Thyroid gland (tissue), 4 donors: ENCODE data around the gene SNIP1. TPM values are rescaled to one million over a fixed set of nuclear protein-coding genes. Genes with fewer than 3 reads are reported as not detected.
"Not testable (repeated sequence)": the region's sequence is repeated elsewhere in the genome, so short reads cannot be mapped to it uniquely, and the experiment has no call there.

Experiments
- DNase-seq, 2 donors: peaks; one replicate each; pipeline ENCODE4 v3.0.0-alpha.2; 2019
- H3K27ac ChIP-seq, 3 donors: fragments of 200-600 bp; sonication (generic); 1 replicate in 2 of 3; 2 replicates in 1 of 3; pipeline ENCODE4 v1.5.1; 2016 to 2019; ENCODE audit warnings: mild to moderate bottlenecking in 1 of 3, moderate library complexity in 1 of 3
- H3K27me3 ChIP-seq: fragments of 200-600 bp; sonication (generic); one replicate; pipeline ENCODE4 v1.5.1; 2019
- H3K36me3 ChIP-seq, 2 donors: fragments of 200-600 bp; sonication (generic); one replicate each; pipeline ENCODE4 v1.5.1; 2016 to 2019
- H3K4me1 ChIP-seq, 2 donors: fragments of 200-600 bp; sonication (generic); one replicate each; pipeline ENCODE4 v1.5.1; 2017 to 2019
- H3K4me3 ChIP-seq, 3 donors: fragments of 200-600 bp; sonication (generic); replicated peaks in 1 of 3; 1 replicate in 2 of 3; 2 replicates in 1 of 3; pipeline ENCODE4 v1.5.1; 2016; ENCODE audit warnings: mild to moderate bottlenecking in 1 of 3
- H3K9me3 ChIP-seq: fragments of 200-600 bp; sonication (generic); one replicate; pipeline ENCODE4 v1.5.1; 2017
- POLR2A ChIP-seq, 2 donors: fragments of 450-650 bp; IDR thresholded peaks; one replicate each; pipeline ENCODE4 v1.6.1; 2017; ENCODE audit warnings: antibody characterized with exemption in 2 of 2, mild to moderate bottlenecking in 2 of 2, moderate library complexity in 1 of 2
- WGBS, 2 donors: methylation state at CpG; one replicate each; pipeline ENCODE4 v1.1.5; 2017; 5-methylcytosine and 5-hydroxymethylcytosine counted together
- intact Hi-C: fragments of 100-400 bp; cut with DNase I; formaldehyde crosslinking; loops from one replicate; pipeline ENCODE4 v1.15.1; 2023
- total RNA-seq, 4 donors: library from RNA; depleted of rRNA; stranded (reverse); fragments of >200 nt; gene quantifications; one replicate each; pipeline ENCODE4 v1.2.3, GENCODE V29; 2016
- TF ChIP-seq, protein P1 (sequence below), 6 experiments: fragments of 200-600 bp in 3 of 6; fragments of 450-650 bp in 3 of 6; sonication (generic) in 3 of 6; IDR thresholded peaks; one replicate each; pipeline ENCODE4 v1.5.1; 2016 to 2019; ENCODE audit warnings: antibody characterized with exemption in 6 of 6, mild to moderate bottlenecking in 2 of 6, inconsistent platforms in 1 of 6, moderate library complexity in 1 of 6

The SNIP1 gene
- total RNA-seq, 4 donors from 2014 or later = 8.1 to 16.7 (median 13.0) TPM

- no peak for DNase-seq
- Histone ChIP-seq H3K27ac (peak overlapping the region in 1 of 3 donors; percentile 54), H3K27me3 (no peaks in the 10 kb centered on the region), H3K9me3 (no peaks in the 10 kb centered on the region), H3K4me1 (peaks cover 6 to 12% of the 10 kb centered on the region in 2 donors), H3K36me3 (peaks cover 10 to 15% of the 10 kb centered on the region in 2 donors), H3K4me3 (peak overlapping the region; percentile 7 to 56 (median 49))
- intact Hi-C loops = loop anchor here (10.0 kb wide), 1 partner anchor 209 kb away; the partner anchor contains the start of genes C1orf122 and YRDC
- TF ChIP-seq POLR2A (IDR thresholded peaks at IDR 0.05) = no peak
- TF ChIP-seq, protein P1, sequence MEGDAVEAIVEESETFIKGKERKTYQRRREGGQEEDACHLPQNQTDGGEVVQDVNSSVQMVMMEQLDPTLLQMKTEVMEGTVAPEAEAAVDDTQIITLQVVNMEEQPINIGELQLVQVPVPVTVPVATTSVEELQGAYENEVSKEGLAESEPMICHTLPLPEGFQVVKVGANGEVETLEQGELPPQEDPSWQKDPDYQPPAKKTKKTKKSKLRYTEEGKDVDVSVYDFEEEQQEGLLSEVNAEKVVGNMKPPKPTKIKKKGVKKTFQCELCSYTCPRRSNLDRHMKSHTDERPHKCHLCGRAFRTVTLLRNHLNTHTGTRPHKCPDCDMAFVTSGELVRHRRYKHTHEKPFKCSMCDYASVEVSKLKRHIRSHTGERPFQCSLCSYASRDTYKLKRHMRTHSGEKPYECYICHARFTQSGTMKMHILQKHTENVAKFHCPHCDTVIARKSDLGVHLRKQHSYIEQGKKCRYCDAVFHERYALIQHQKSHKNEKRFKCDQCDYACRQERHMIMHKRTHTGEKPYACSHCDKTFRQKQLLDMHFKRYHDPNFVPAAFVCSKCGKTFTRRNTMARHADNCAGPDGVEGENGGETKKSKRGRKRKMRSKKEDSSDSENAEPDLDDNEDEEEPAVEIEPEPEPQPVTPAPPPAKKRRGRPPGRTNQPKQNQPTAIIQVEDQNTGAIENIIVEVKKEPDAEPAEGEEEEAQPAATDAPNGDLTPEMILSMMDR (IDR thresholded peaks at IDR 0.05) = no peak
- WGBS, 2 donors = 0% methylated on average over 3 of the region's 3 CpGs
Measured at GRCh38 chr1:37596182-37596667, 42.1 kb upstream of the SNIP1 start.

DNA sequence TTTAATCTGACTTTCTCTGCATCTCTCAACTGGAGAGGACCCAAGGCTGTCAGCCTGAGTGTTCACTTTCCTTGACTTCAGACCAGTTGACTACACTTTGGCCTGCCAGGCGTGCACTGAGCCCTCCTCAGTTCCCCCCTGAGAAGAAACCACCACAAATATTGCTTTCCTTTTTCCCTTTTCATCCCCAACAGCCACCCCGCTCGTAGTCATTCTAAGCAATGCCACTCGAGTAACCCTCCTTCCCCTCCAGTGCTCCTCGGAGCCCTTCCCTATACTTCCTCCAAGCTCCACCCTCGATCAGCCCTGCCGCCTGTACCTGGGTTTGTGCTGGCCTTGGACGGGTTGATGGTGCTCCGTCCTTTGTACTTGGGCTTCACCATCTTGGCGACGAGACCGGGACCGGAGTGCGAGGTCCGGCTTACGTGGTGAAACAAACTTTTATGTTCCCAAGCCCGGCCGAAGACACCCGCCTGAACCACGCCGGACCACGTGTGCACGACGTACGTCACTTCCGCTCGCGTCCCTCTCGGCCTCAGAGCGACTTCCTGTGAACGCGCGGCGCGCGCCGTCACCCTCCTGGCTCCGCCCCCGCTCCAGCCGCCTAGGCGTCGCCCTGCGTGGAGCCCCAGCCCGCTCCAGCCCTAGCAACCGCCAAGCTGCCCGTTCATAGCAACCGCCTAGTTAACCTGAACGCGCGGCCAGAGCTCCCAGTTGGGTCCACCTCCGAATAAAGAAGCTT lies 41.5 kb upstream of the SNIP1 start, which contains the start of gene GNL2:
Gene GNL2 (minus strand): TSS at position 498 of the 742 bp plus-strand sequence. CDS start 115 bp downstream, at position 383.
- no peaks in the 10 kb centered on the region for H3K27me3 ChIP-seq
- H3K9me3 ChIP-seq = no peaks in the 10 kb centered on the region
- peaks cover 15 to 21% of the 10 kb centered on the region in 2 donors for H3K36me3 ChIP-seq
- H3K4me1 ChIP-seq = peaks cover 6 to 12% of the 10 kb centered on the region in 2 donors
- H3K4me3 ChIP-seq = peak within 1 kb of the TSS; percentile 49 to 67 (median 56)
- H3K27ac ChIP-seq = peak within 1 kb of the TSS in 2 of 3 donors; percentile 53 to 54
- WGBS, 2 donors = 0% methylated on average over 16 to 33 of the region's 51 CpGs
- intact Hi-C loops = loop anchor here (10.0 kb wide), 1 partner anchor 209 kb away; the partner anchor contains the start of genes C1orf122 and YRDC
- DNase-seq = peak; percentile 97
- peak in 1 of 2 donors; percentile 66 for TF ChIP-seq POLR2A (IDR thresholded peaks at IDR 0.05)
- TF ChIP-seq, protein P1 (IDR thresholded peaks at IDR 0.05) = no peak

DNA sequence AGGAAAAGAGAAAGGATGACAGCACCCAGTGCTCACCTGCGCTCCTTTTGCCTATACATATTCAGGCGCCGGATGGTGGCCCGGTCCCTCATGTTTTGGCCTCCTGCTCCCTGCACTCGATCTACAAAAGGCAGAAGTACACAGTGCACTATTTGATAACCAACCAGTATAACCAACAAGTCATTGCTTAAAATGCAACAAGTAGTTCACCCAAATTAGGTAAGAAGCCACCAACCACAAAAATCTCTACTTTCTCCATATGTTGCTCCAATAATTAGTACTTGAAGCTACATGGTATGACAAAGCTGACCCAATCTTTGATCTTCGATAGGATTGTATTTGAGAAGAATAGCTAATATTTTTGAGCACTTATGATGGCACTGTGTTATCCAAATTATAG lies 39.6 kb upstream of the SNIP1 start:
- intact Hi-C loops = loop anchor here (10.0 kb wide), 1 partner anchor 211 kb away; the partner anchor contains the start of genes C1orf122 and YRDC
- WGBS, 2 donors = 94 to 98% methylated on average over 6 of the region's 6 CpGs
- Histone ChIP-seq H3K4me1 (peaks cover 6 to 12% of the 10 kb centered on the region in 2 donors), H3K27me3 (no peaks in the 10 kb centered on the region), H3K9me3 (no peaks in the 10 kb centered on the region), H3K36me3 (peaks cover 34% of the 10 kb centered on the region in 2 donors), H3K27ac (no peak overlapping the region), H3K4me3 (no peak overlapping the region)
- DNase-seq = no peak
- TF ChIP-seq, protein P1 (IDR thresholded peaks at IDR 0.05) = no peak
- no peak for TF ChIP-seq POLR2A (IDR thresholded peaks at IDR 0.05)

- Histone ChIP-seq H3K9me3 (no peaks in the 10 kb centered on the region), H3K36me3 (peaks cover 58 to 65% of the 10 kb centered on the region in 2 donors), H3K27me3 (no peaks in the 10 kb centered on the region), H3K4me3 (no peak overlapping the region), H3K27ac (no peak overlapping the region), H3K4me1 (no peaks in the 10 kb centered on the region)
- WGBS, 2 donors = 95 to 97% methylated on average over 2 of the region's 2 CpGs
- DNase-seq = no peak
- intact Hi-C loops = no loop called here
- TF ChIP-seq POLR2A (IDR thresholded peaks at IDR 0.05) = no peak
- TF ChIP-seq, protein P1 (IDR thresholded peaks at IDR 0.05) = no peak
Measured at GRCh38 chr1:37588939-37589338, 34.8 kb upstream of the SNIP1 start.

DNA sequence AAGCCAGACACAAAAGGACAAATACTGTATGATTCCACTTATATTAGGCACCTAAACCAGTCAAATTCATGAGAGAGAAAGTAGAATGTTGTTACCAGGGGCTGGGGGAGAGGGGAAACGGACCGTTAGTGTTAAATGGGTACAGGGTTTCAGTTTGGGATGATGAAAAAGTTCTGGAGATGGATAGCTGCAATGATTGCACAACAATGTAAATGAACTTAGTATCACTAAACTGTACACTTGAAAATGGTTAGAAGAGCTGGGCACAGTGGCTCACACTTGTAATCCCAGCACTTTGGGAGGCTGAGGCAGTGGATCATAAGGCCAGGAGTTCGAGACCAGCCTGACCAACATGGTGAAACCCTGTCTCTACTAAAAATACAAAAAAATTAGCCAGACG lies 30.5 kb upstream of the SNIP1 start:
- intact Hi-C loops, H3K4me3 ChIP-seq, H3K27ac ChIP-seq, DNase-seq, H3K4me1 ChIP-seq, H3K9me3 ChIP-seq, H3K27me3 ChIP-seq: not testable (repeated sequence)
- 91 to 93% methylated on average over 4 of the region's 4 CpGs for WGBS, 2 donors
- H3K36me3 ChIP-seq = peaks cover 63 to 71% of the 10 kb centered on the region in 2 donors
